ENCODE results near the gene BEAN1.
A peak's percentile ranks its signal among the peaks of the same experiment; 100 is the strongest.
"Not testable (repeated sequence)": the region's sequence is repeated elsewhere in the genome, so short reads cannot be mapped to it uniquely, and the experiment has no call there.

BEAN1 gene

DNA sequence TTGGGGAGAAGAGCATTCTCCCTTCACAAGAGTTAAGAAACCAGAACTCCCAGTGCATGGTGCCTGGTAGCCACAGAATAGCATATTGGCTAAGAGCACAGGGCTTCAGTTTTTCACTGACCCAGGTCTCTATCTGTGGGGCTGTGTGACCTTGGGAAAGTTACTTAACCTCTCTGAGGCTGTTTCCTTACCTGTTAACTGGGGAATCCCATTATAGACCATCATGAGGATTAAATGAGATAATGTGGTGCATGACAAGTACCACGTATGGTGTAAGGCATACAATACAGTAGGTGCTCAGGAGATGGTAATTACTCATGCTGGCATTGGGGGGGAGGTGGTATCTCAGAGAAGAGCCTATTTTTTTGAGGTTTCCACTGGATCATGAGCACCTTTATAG lies 33.6 kb downstream of the BEAN1 start:
- H3K4me3 ChIP-seq (ENCODE audit: low read length), result no peak overlapping the region
- no peak for DNase-seq (ENCODE audit: low read depth, low spot score)

DNA sequence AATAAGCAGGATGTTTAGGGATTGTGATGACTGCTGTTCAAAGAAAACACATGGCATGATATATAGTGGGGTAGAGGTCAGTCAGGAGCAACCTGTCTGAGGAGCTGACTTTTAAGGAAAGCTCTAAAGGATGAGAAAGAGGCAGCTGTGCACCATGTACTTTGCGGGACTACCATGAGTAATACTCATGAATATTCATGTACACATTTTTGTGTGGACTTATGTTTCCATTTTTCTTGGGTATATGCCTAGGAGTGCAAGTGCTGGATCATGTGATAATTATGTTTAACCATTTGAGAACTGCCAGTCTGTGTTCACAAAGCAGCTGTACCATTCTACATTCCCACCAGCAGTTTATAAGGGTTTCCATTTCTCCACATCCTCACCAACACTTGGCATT lies 35.8 kb downstream of the BEAN1 start:
- H3K4me3 ChIP-seq (ENCODE audit: low read length), result no peak overlapping the region
- no peak for DNase-seq (ENCODE audit: low read depth, low spot score)

DNA sequence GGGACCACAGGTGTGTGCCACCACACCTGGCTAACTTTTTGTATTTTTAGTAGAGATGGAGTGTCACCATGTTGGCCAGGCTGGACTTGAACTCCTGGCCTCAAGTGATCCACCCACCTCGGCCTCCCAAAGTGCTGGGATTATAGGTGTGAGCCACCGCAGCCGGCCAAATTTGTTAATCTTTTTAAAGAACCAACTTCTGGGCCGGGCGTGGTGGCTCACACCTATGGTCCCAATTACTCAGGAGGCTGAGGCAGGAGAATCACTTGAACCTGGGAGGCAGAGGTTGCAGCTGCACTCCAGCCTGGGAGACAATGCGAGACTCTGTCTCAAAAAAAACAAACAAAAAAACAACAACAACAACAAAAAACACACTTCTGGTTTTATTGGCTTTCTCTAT lies 38.9 kb downstream of the BEAN1 start:
- not testable (repeated sequence) for H3K4me3 ChIP-seq (ENCODE audit: low read length); DNase-seq (ENCODE audit: low read depth, low spot score)

DNA sequence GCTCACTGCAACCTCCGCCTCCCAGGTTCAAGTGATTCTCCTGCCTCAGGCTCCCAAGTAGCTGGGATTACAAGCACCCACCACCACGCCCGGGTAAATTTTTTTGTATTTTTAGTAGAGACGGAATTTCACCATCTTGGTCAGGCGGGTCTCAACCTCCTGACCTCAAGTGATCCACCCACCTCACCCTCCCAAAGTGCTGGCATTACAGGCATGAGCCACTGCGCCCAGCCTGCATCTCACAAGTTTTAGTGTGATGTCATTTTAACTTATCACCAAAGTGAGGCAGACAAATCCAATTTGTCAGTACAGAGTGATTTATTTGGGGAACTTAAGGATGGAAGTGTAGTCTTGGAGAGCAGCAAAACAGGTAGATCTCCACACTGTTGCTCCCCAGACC lies 39.5 kb downstream of the BEAN1 start:
- not testable (repeated sequence) for DNase-seq (ENCODE audit: low read depth, low spot score); H3K4me3 ChIP-seq (ENCODE audit: low read length)

DNA sequence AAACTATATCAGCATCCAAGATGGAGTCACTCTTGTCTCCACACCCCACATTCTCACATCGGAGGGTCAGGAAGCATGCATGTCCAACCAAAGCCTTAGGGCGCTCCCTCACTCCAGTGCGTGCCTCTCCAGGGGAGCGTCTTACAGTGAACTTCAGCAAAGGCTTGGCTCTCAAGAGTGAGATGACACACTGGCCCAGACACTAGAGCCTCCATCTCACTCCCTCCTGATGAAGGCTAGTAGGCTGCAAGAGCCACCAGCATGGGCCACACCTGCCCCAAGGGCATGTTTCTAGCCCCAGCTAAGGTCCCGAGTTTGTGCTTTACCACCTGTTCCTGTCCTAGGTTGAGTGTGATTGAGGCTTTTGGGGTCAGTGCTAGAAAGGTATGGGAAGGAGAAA lies 40.5 kb downstream of the BEAN1 start:
- H3K4me3 ChIP-seq (ENCODE audit: low read length), result no peak overlapping the region
- DNase-seq (ENCODE audit: low read depth, low spot score), result no peak

DNA sequence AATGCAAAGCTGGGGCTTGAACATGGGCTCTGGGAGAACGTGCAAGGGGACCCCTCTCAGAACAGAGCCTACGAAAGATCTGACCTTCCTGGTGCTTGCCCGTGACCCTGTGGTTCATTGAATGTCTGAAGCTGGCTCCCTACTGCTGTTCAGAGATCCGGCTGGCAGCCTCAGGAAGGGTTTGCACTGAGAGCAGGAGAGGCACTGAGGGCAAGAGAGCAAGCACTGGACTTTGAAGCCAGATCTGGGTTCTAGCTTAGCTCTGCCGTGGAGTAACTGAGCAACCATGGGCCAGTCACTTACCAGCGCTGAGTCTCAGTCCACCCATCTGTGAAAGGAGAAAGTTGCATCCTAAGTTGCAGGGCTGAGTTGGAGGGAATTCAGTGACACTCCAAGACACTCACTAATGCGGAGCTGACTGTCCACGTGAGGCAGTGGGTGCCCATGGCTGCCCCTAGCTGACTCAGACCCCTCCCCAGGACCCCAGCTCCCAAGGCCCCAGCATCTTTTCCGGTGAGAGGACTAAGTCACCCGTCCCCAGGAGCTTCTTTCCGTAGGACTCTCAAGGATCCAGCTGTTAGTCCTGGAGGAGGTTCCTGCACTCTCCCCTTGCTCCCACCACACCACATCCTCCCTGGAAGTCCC lies 41.3 kb downstream of the BEAN1 start:
- no peak overlapping the region for H3K4me3 ChIP-seq (ENCODE audit: low read length)
- no peak for DNase-seq (ENCODE audit: low read depth, low spot score)

DNA sequence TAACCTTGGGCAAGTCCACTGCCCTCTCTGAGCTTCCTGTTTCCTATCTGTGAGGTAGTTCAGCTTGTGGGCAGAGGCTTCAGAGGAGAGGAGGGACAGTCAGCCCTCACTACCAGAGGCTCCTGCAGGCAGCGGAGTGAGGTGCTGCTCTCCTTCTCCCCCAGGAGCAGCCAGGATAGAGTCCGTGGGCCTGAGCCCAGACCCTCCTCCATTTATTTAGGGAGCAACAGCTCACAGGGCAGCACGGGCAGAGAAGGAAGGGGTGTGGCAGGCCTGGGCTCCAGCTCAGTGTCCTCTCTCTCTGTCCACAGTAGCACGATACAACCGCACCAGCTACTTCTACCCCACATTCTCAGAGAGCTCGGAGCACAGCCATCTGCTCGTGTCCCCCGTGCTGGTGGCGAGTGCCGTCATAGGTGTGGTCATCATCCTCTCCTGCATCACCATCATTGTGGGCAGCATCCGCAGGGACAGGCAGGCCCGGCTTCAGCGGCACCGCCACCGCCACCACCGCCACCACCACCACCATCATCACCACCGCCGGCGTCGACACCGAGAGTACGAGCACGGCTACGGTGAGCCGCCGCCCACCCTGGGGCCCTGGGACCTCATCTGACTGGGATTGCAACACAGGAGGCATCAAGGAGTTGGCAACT lies 42.3 kb downstream of the BEAN1 start:
- DNase-seq (ENCODE audit: low read depth, low spot score), result no peak
- H3K4me3 ChIP-seq (ENCODE audit: low read length), result no peak overlapping the region

DNA sequence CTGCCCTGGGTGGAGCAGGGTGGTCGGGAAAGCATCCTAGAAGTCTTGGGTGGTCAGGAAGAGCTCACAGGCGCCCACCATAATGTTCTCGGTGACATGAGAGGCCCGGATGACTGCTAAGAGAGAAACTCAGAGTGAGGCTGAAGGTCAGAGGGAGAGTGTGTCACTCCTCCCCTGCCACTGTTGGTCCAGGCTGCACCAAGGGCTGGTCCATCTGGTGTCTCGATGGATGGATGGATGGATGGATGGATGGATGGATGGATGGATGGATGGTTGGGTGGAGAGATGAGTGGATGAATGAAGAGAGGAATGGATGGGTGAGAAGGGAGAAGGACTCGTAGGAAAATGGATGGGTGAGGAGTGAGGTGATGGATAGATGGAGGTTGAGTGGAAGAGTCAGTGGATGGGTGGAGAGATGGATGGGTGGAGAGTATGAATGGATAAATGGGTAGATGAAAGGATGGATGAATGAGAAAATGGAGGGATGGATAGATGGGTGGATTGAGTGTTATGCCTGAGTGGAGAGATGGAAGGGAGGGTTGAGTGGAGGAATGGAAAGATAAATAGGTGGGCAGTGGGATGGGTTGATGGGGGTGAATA lies 43.0 kb downstream of the BEAN1 start:
- no peak for DNase-seq (ENCODE audit: low read depth, low spot score)
- H3K4me3 ChIP-seq (ENCODE audit: low read length), result no peak overlapping the region

DNA sequence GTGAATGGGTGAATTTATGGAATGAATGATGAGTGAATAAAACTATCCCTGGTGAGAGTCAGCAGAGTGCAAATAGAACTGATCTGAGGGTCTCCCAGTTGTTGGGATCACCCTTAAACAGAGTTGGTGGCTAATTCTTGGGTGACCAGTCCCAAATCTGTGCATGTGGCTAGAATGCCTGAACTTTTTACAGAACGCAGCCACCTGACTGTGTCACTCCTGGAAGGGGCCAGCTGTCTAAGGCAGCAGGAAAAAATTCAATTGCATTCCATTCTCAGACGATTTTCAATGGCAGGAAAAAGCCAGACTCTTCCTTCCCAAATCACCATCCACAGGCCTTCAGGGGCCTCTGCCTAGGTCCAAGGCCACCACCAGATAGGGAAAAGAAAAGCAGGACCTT lies 43.5 kb downstream of the BEAN1 start:
- no peak for DNase-seq (ENCODE audit: low read depth, low spot score)
- no peak overlapping the region for H3K4me3 ChIP-seq (ENCODE audit: low read length)

DNA sequence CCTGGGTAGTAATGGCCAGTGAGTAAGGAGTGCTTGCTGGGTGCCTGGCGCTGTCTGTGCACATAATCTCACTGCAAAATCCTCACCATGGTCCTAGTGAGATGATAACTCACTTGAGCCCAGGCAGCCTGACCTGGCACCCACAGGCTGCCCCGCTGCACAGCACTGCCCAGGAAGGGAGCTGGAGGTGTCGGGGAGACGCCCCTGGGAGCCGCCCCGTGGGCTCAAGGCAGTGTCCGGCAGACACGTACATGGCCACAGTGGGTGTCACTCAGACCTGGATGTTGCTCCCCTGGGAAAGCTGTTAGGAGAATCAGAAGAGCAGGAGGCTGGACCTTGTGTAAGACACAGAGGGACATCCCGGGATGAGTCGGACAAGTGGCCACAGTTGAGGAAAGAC lies 44.2 kb downstream of the BEAN1 start:
- DNase-seq (ENCODE audit: low read depth, low spot score), result no peak
- H3K4me3 ChIP-seq (ENCODE audit: low read length), result no peak overlapping the region

DNA sequence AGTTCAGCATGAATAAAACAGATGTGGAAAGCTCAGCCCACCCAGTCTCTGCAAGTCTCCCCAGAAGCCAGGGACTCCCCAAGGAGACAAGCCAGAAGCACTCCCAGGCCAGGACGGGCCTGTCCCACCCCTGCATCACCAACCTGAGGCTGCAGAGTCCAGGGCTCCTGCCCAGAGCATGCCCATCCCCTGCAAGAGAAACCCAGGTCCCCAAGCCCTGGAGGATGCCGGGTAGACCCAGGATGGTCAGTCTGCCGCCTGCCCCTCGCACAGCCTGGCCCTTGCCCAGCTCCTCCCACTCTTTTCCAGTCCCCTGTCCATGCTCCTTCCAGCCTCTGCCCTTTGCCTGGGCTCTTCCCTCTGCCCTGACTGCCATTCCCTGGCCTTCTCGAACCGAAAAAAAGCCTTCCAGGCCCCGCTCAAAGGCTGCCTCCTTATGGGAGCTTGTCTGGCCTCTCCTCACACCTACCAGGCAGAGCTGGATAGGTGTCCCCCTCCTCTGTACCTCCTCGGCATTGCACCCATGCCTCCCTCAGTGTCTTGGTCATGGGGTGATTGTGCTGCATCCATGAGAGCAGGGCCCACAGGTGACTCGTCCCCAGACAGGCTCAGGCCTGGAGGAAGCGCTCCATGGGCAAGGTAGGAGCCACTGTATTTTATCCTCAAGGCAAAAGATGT lies 44.8 kb downstream of the BEAN1 start:
- H3K4me3 ChIP-seq (ENCODE audit: low read length), result no peak overlapping the region
- no peak for DNase-seq (ENCODE audit: low read depth, low spot score)

DNA sequence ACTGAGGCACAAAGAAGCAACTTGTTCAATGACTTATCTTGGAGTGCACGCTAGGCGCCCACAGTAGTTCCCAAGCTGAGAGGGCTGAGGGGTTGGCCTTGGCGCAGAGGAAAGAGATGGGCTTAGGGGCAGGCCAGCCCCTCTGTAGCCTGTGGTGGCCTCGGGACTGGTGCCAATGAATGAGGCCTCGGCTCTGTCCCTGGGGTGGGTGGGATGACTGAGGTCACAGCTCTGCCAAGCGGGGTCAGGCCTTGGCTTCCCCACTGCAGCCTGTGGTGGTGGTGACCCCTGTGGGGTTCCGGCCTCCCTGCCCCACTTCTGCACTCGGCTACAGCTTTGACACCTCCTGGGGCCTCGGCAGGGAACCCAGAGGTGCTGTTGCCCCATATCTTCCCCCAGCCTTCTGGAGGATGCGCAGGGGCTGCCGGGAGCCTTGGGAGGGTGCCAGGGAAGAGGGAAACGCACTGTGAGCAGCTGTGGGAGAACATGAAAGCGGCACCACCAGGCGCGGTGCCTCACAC lies 46.0 kb downstream of the BEAN1 start:
- no peak for DNase-seq (ENCODE audit: low read depth, low spot score)
- no peak overlapping the region for H3K4me3 ChIP-seq (ENCODE audit: low read length)

DNA sequence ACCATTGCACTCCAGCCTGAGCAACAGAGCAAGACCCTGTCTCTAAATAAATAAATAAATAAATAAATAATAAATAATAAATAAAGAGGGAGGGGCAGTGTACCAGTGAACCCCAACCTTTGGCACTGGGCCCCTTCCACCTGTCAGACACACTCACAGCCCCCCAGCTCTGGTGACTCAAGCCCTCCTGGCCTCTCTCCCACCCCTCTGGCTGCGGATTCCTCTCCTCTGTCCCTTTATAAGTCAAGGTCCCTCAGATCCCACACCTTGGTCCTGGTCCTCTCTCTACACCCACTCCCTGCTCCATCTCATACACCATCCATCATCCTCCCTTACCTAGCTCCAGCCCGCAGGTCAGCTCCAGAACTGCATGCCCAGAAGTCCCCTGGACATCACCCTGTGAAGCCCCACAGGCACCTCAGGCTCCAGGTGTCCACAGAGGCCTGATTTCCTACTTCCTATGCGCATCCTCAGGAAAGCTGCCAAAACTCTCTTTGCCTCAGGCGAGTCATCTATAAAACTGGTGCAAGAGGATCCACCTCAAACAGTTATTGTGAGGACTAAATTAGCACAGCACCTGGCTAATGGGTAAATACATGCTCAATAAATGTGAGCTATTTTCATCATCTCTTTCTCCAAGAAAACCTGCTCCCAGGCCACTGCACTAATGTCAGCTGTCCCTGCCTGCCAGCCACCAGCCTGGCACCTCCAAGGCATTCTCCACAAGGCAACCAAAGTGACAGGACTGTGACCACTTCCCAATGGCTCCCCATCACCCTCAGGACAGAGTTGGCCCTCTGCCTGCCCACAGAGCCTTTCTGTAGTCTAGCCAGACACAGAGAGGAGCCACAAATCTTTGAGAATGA lies 46.8 kb downstream of the BEAN1 start:
- H3K4me3 ChIP-seq (ENCODE audit: low read length), result no peak overlapping the region
- no peak for DNase-seq (ENCODE audit: low read depth, low spot score)

DNA sequence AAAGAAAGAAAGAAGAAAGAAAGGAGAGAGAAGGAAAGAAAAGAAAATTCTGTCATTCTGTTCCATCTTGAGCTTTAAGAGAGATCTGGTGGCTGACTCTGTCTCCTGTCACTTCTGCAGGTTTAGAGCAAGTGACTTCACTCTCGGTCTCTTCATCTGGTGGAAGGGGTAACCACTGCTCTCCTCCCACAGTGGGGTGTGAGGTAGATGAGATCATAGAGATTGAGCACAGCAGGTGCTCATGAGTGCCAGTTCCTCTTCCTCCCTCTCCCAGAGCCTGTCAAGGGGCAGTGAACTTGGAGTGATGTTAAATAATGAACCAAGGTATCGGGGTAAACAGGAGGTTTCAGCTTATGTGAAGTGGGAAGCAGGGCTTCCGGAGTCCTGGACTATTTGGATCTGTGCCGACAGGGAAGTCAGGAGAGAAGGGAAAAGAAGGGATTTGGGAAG lies 47.7 kb downstream of the BEAN1 start:
- H3K4me3 ChIP-seq (ENCODE audit: low read length), result no peak overlapping the region
- DNase-seq (ENCODE audit: low read depth, low spot score), result peak; percentile 90

DNA sequence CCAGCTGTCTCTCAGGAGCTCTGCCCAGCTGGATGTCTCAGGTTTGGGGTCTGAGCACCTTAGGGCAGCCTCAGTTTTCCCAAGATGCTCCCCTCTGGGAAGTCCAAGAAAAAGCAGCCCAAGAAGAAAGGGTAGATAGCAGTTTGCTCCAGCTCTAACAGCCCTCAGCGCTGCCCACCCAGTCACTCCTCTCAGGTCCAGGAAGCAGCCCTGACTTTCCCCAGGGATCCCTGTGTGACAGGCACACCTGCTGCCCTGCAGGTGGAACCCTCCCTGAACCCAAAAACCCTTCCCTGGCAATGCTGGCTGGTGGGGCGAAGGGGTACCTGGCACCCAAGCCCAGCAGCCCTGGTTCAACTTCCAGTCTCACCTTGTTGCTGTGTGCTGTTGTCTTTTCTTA lies 48.1 kb downstream of the BEAN1 start:
- DNase-seq (ENCODE audit: low read depth, low spot score), result no peak
- H3K4me3 ChIP-seq (ENCODE audit: low read length), result no peak overlapping the region

DNA sequence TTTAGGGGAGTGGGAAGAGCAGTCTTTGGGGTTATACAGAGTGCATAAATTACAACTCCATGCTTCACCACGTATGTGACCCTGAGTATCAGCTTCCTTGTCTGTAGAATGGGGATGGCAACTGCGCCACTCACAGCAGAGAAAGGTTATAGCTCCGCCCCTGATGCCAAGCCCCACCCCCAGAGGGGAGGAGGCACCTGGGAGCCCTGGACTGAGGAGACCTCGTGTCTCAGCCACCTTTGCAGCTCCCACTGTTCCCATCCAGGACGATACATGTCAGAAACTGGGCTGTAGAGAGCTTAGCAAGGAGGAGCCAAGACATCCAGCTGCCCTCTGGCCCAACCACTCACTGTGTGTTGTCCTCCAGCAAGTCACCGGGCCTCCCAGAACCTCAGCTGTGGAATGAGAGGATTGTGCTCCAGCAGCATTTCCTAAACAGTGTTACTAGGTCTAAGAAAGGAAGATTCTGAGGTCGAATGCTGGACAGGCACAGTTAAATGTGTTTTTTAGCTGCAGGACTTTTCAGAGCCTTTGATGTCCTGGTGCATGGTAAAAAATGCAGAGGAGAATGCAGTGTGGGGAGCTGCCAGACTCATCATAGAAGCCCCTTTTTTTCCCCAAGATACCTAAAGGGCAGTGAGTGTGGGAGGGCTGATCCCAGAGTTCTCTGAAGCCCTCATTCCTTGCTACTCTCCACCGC lies 49.4 kb downstream of the BEAN1 start:
- peak; percentile 55 for DNase-seq (ENCODE audit: low read depth, low spot score)
- H3K4me3 ChIP-seq (ENCODE audit: low read length), result no peak overlapping the region

DNA sequence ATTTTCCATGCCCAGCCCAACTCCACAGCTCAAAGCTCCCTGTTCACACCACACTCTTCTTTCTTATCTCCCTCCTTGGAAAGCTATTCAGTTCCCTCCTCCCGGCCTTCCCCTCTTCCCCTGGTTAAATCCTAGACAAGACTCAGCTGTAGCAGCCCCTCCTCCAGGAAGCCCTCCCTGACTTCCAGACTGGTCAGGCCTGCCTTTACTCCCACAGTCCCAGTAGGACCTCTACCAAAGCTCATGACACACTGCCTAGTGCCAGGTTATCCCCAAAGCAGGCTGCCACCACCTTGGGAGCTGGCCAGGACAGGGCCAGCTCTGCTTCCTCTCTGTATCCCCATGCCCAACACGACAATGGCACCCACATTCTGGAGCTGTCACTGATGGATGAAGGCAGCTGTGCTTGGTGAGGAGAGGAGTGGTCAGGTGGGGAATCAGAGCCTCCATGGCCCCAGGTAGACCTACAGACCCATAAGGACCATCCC lies 50.0 kb downstream of the BEAN1 start:
- no peak for DNase-seq (ENCODE audit: low read depth, low spot score)
- no peak overlapping the region for H3K4me3 ChIP-seq (ENCODE audit: low read length)

DNA sequence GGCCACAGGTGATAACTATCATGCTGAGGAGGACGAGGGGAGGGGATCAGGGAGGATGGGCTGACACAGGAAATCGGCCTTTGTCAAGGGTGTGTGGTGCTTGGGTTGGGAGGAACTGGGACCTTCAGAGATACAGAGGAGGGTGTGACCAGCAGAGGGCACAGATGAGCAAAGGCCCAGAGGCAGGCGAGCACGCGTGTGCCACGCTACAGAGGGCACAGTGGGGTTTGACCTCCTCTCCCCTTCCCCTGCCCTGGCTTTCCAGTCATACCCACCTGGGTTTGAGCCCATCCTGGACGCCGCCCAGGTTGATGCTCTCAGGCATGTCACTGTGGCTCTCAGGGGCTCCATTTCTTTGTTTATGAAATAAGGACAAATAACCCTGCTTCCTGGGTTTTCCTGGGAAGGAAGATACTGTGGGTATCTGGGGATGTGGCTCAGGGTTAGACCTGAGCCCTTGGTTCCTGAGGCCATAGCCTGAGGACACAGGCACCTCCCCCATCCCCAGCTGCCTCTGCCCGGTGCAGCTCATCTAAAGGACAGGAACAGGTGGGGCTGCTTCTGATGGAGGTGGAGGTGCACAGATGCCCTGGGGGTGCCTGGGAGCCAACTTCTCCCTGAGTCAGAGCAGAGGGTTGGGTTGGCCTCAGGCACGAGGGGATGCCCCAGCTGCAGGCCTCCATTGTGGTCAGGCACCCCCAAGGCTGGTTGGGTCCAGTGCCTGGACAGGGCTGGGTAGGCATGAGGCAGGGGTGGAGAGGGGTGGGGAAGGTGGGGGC lies 51.8 kb downstream of the BEAN1 start:
- DNase-seq (ENCODE audit: low read depth, low spot score), result peak; percentile 91
- no peak overlapping the region for H3K4me3 ChIP-seq (ENCODE audit: low read length)
